HFFc6 (cell line): ENCODE data around the gene MRRF. TPM values are rescaled to one million over a fixed set of nuclear protein-coding genes. Genes with fewer than 3 reads are reported as not detected.

Experiments
- DNase-seq: peaks from one replicate; pipeline ENCODE4 v3.0.0-alpha.2; 2018
- H3K27ac Mint-ChIP-seq: 2 replicates; pipeline ENCODE4 v1.8.0; 2020; ENCODE audit warnings: mild to moderate bottlenecking, mixed read lengths
- H3K27me3 Mint-ChIP-seq: 2 replicates; pipeline ENCODE4 v1.8.0; 2021; ENCODE audit warnings: mild to moderate bottlenecking, moderate library complexity, mixed read lengths; ENCODE audit not compliant: insufficient read depth
- H3K36me3 Mint-ChIP-seq: 2 replicates; pipeline ENCODE4 v1.8.0; 2021; ENCODE audit warnings: low read depth, mixed read lengths
- H3K4me1 Mint-ChIP-seq: 2 replicates; pipeline ENCODE4 v1.8.0; 2020; ENCODE audit warnings: low read depth, mixed read lengths
- H3K4me3 Mint-ChIP-seq: 2 replicates; pipeline ENCODE4 v1.8.0; 2020; ENCODE audit warnings: mild to moderate bottlenecking, moderate library complexity, mixed read lengths
- H3K9me3 Mint-ChIP-seq: 2 replicates; pipeline ENCODE4 v1.8.0; 2020; ENCODE audit warnings: mild to moderate bottlenecking, mixed read lengths
- CTCF ChIP-seq: fragments of 200-600 bp; sonication (generic); IDR thresholded peaks from 2 replicates; pipeline ENCODE4 v1.5.0; 2021; ENCODE audit warnings: antibody characterized with exemption, mild to moderate bottlenecking
- total RNA-seq, 6 experiments: library from RNA; stranded (reverse); fragmentation: NEBNext Ultra II Directional; extraction: Animal tissue kit (Norgen Biotek cat#: 25700); gene quantifications; 2 replicates in 1 of 6; 3 replicates in 5 of 6; pipeline ENCODE4 v1.2.3, GENCODE V29; 2021

Gene MRRF
- total RNA-seq, 6 experiments from 2014 or later: 27.1 to 32.2 (median 29.4) TPM

DNA sequence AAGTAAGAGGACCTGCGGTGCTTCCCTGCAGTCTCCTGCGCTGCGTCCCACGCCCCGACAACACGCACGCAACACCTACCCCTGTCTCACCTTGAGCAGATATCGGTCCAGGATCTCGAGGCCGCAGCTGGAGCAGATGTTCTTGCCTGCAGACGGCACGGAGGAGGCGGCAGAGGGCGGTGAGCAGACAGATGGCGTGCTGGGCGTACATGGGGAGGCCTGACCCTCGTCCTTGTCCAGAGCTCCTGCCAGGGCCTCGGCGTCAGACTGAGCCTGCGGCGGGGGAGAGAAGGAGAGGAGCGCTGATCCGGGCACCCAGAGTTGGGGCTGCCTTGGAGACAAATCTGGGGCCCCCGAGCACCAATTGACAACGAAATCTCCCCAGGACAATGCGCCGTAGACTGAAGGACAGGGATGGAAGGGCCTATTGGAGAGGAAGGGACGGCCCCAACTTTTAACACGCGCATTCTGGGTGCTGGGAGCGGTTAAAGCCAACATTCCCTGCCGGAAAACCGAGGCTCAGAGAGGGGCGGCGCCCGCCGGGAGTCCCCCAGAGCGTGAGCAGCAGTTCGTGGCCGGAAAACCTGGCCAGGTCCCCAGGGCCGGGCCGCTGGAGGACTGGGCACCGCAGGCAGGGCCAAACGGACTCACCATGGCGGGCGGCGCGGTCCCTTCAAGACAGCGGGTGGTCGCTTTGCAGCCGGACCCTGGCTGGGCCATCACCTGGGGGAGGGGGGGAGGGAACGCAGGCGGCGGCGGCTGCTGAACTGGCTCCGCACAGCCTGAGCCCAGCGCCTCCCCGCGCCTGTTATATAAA lies 37.7 kb upstream of the MRRF start:
- Mint-ChIP-seq H3K9me3 (no peaks in the 10 kb centered on the region), H3K27ac (no peak overlapping the region), H3K36me3 (peaks cover 3% of the 10 kb centered on the region; the same call in 1 of the 2 replicates), H3K27me3 (peaks cover 37% of the 10 kb centered on the region), H3K4me1 (peaks cover 8% of the 10 kb centered on the region; the same call in 1 of the 2 replicates), H3K4me3 (no peak overlapping the region)
- no peak for TF ChIP-seq CTCF
- no peak for DNase-seq

GRCh38 chr9:122227575-122227900 lies 37.1 kb upstream of the MRRF start:
- H3K4me3 Mint-ChIP-seq: peak overlapping the region; percentile 46; the same call in 1 of the 2 replicates
- peaks cover 32% of the 10 kb centered on the region for H3K27me3 Mint-ChIP-seq
- DNase-seq: no peak
- peaks cover 3% of the 10 kb centered on the region; the same call in 1 of the 2 replicates for H3K36me3 Mint-ChIP-seq
- H3K4me1 Mint-ChIP-seq: peaks cover 8% of the 10 kb centered on the region; the same call in 1 of the 2 replicates
- H3K27ac Mint-ChIP-seq: no peak overlapping the region
- no peak for TF ChIP-seq CTCF
- no peaks in the 10 kb centered on the region for H3K9me3 Mint-ChIP-seq

- H3K27ac Mint-ChIP-seq: no peak overlapping the region
- H3K36me3 Mint-ChIP-seq: peaks cover 3% of the 10 kb centered on the region; the same call in 1 of the 2 replicates
- H3K4me3 Mint-ChIP-seq: peak overlapping the region; percentile 61; the same call in 1 of the 2 replicates
- peaks cover 8% of the 10 kb centered on the region; the same call in 1 of the 2 replicates for H3K4me1 Mint-ChIP-seq
- H3K27me3 Mint-ChIP-seq: peaks cover 30% of the 10 kb centered on the region
- DNase-seq: no peak
- H3K9me3 Mint-ChIP-seq: no peaks in the 10 kb centered on the region
- TF ChIP-seq CTCF: no peak
Measured at GRCh38 chr9:122228191-122228567, 36.5 kb upstream of the MRRF start.

DNA sequence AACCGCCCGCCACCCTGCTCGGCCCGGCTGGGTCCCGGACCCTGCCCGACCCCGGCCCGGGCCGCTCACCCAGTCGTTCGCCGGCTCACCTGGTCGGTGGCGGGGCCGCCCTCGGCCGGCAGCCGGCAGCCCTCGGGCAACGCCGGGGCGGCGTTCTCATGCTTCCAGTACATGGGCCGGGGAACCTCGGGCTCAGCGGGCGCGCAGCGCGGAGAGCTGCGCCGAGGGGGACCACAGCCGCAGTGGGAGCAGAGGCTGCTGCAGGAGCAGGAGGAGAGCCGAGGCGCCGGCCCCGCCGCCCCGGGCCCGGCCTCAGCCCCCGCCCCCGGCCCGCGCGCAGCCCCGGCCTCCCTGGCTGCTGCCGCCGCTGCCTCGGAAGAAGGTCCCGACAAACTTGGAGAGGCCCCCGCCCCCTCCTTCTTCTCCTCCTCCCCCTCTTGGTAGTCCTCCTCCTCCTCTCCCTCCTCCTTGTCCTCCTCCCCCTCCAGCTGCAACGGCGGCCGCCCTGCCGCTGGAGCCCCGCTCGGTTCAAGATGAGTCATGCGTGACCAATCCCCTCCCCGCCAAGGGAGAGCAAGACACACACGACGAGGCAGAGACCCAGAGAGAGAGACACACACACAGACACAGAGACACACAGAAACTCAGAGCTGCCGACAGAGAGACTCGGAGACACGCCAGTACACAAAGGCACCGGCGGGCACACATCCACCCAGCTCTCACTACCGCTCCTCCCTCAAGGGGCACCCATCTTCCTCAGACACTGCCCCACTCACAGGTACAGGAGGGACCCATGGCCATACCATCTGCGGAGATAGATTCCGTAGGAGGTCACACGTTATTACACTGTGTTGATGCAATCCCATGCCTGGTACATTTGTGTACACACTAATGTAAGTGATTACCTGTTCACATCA lies 35.9 kb upstream of the MRRF start, which contains the start of gene LHX6:
Gene LHX6, minus strand, starts transcription at position 390 of the 917 bp plus-strand sequence. Its CDS starts 217 bp downstream, at position 173.
- peaks cover 8% of the 10 kb centered on the region; the same call in 1 of the 2 replicates for H3K4me1 Mint-ChIP-seq
- peak within 1 kb of the TSS; percentile 61; the same call in 1 of the 2 replicates for H3K4me3 Mint-ChIP-seq
- no peak for TF ChIP-seq CTCF
- DNase-seq: peak; percentile 27
- peaks cover 25% of the 10 kb centered on the region for H3K27me3 Mint-ChIP-seq
- no peaks in the 10 kb centered on the region for H3K9me3 Mint-ChIP-seq
- H3K27ac Mint-ChIP-seq: no peak within 1 kb of the TSS
- H3K36me3 Mint-ChIP-seq: peaks cover 3% of the 10 kb centered on the region; the same call in 1 of the 2 replicates

- H3K36me3 Mint-ChIP-seq: peaks cover 3% of the 10 kb centered on the region; the same call in 1 of the 2 replicates
- no peak overlapping the region for H3K27ac Mint-ChIP-seq
- no peak overlapping the region for H3K4me3 Mint-ChIP-seq
- H3K9me3 Mint-ChIP-seq: no peaks in the 10 kb centered on the region
- peaks cover 8% of the 10 kb centered on the region; the same call in 1 of the 2 replicates for H3K4me1 Mint-ChIP-seq
- no peak for TF ChIP-seq CTCF
- DNase-seq: no peak
- H3K27me3 Mint-ChIP-seq: peaks cover 25% of the 10 kb centered on the region
Measured at GRCh38 chr9:122229485-122229837, 35.2 kb upstream of the MRRF start.
